HG03571 (cell line): ENCODE data around the gene LRMDA.

Experiments used
- ATAC-seq: cut with Tn5 transposase; IDR thresholded peaks from one replicate; pipeline ENCODE4 v1.9.1; 2021; ENCODE audit not compliant: unreplicated experiment

LRMDA gene

GRCh38 chr10:75803816-75804552, 372.6 kb downstream of the LRMDA start:
- ATAC-seq, result no peak

- no peak for ATAC-seq
These were observed 374.8 kb downstream of the LRMDA start for GRCh38 chr10:75806186-75806585.

GRCh38 chr10:75807456-75807855, 376.0 kb downstream of the LRMDA start:
- ATAC-seq, result no peak

- no peak for ATAC-seq
These were observed 377.6 kb downstream of the LRMDA start for GRCh38 chr10:75809003-75809402.

- no peak for ATAC-seq
These were observed 382.6 kb downstream of the LRMDA start for GRCh38 chr10:75814014-75814413.

- ATAC-seq, result no peak
These were observed 383.6 kb downstream of the LRMDA start for GRCh38 chr10:75815066-75815465.

- no peak for ATAC-seq
These were observed 385.8 kb downstream of the LRMDA start for GRCh38 chr10:75817198-75817597.

- ATAC-seq, result no peak
These were observed 387.1 kb downstream of the LRMDA start for GRCh38 chr10:75818552-75818951.

- ATAC-seq, result no peak
These were observed 393.8 kb downstream of the LRMDA start for GRCh38 chr10:75825235-75825634.

- ATAC-seq, result no peak
These were observed 394.2 kb downstream of the LRMDA start for GRCh38 chr10:75825661-75826060.

GRCh38 chr10:75826846-75827245, 395.4 kb downstream of the LRMDA start:
- no peak for ATAC-seq

- ATAC-seq, result no peak
These were observed 396.2 kb downstream of the LRMDA start for GRCh38 chr10:75827587-75828021.

GRCh38 chr10:75828413-75828812, 397.0 kb downstream of the LRMDA start:
- ATAC-seq, result no peak

- ATAC-seq, result no peak
These were observed 404.6 kb downstream of the LRMDA start for GRCh38 chr10:75836064-75836463.

GRCh38 chr10:75838486-75838885, 407.1 kb downstream of the LRMDA start:
- ATAC-seq, result no peak

GRCh38 chr10:75839020-75839419, 407.6 kb downstream of the LRMDA start:
- ATAC-seq, result no peak

- no peak for ATAC-seq
These were observed 409.8 kb downstream of the LRMDA start for GRCh38 chr10:75841266-75841665.

GRCh38 chr10:75845176-75845947, 413.9 kb downstream of the LRMDA start:
- ATAC-seq, result no peak

- no peak for ATAC-seq
These were observed 416.1 kb downstream of the LRMDA start for GRCh38 chr10:75847477-75847876.

GRCh38 chr10:75851580-75852345, 420.3 kb downstream of the LRMDA start:
- ATAC-seq, result no peak

GRCh38 chr10:75852851-75853484, 421.5 kb downstream of the LRMDA start:
- no peak for ATAC-seq
